GM19468 (cell line): ENCODE measurements around the gene PLAGL1.

Source experiments
- ATAC-seq: cut with Tn5 transposase; IDR thresholded peaks from one replicate; pipeline ENCODE4 v1.9.1; 2021; ENCODE audit warnings: mild to moderate bottlenecking, moderate library complexity, moderate number of reproducible peaks; ENCODE audit not compliant: unreplicated experiment; ENCODE audit errors: extremely low read depth

The PLAGL1 gene

GRCh38 chr6:143970456-143971218, 37.4 kb downstream of the PLAGL1 start:
- no peak for ATAC-seq

GRCh38 chr6:143969077-143969476, 39.0 kb downstream of the PLAGL1 start:
- no peak for ATAC-seq

DNA sequence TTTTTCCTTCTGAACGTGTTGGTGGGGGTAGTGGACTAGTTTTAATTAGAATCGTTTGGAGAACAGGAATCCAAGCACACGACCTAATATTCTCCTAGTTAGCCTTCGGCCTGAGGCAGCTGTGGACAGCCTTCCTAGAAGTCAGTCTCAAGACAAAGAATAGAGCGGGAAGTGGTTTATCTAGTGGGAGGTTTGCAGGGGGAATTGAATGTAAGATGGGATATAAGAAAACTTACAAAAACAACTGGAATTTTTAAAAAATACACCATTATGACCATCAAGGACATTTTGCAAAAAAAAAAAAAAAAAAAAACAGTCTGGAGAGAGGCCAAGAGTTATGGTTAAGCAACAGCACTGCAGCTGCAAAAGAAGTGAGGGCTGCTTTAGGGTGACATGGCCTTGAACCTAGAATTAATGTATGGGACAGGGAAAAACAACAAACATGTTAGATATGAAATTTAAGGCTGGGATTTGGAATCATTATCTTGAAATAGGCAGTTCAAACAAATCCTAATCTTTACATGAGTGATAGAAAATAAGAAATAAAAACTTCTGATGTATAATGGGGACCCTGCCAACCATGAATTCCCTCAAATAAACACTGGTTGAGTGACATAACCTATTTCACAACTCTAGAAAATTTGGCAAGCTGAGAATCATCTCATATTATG, 40.2 kb downstream of the PLAGL1 start:
- no peak for ATAC-seq

DNA sequence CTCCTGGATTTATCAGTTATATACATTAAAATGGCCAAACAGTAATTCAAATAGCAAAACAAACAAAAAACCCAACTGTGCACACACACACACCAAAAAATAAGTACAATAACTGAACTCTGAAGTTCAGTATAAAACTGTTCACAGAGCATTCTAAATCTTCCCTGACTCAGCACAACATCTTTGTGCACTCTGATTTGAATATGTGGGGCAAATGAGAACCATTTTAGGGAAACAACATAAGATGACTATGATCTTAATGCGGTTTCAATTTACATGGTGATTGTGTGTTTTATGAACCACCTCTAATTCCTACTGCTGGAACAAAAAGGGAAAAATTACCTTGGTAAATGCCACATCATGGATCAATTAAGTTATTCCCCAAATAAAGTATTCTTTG, 41.7 kb downstream of the PLAGL1 start:
- ATAC-seq = no peak

- no peak for ATAC-seq
Measured at GRCh38 chr6:143965503-143966171, 42.4 kb downstream of the PLAGL1 start.

- no peak for ATAC-seq
Measured at GRCh38 chr6:143964674-143965081, 43.4 kb downstream of the PLAGL1 start.

DNA sequence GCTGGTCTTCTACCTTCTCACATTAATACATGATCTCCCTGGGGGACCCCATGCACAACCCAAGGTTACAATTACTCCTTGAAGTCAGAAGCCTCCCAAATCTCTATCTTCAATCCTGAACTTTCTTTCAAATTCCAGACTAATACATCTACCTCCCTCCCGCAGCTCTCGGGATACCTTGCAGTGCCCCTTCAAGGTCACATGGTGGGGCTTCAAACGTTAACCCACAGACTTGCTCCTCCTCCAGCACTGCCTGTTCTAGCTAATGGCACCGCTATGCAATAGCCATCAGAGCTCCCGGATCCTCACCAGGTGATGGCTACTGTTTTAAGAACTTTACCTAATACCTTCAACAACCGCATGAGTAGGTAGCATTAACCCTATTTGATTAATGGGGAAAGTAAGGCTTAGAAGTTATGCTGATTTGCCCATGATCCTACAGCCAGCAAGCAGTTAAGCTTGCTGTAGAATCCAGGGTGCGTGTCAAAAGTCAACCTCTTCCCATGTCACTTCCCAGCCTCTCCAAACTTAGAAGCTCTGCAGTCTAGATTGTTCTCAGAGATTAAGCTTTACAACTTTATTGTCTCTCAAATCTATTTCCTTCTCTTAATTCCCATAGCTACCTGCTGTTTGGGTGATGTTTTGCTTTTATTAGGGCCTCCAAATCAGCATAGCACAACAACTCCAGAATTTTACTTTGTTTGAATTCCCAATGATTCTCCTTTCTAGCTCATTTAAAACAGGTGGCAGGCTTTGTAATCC, 44.7 kb downstream of the PLAGL1 start:
- ATAC-seq = no peak

DNA sequence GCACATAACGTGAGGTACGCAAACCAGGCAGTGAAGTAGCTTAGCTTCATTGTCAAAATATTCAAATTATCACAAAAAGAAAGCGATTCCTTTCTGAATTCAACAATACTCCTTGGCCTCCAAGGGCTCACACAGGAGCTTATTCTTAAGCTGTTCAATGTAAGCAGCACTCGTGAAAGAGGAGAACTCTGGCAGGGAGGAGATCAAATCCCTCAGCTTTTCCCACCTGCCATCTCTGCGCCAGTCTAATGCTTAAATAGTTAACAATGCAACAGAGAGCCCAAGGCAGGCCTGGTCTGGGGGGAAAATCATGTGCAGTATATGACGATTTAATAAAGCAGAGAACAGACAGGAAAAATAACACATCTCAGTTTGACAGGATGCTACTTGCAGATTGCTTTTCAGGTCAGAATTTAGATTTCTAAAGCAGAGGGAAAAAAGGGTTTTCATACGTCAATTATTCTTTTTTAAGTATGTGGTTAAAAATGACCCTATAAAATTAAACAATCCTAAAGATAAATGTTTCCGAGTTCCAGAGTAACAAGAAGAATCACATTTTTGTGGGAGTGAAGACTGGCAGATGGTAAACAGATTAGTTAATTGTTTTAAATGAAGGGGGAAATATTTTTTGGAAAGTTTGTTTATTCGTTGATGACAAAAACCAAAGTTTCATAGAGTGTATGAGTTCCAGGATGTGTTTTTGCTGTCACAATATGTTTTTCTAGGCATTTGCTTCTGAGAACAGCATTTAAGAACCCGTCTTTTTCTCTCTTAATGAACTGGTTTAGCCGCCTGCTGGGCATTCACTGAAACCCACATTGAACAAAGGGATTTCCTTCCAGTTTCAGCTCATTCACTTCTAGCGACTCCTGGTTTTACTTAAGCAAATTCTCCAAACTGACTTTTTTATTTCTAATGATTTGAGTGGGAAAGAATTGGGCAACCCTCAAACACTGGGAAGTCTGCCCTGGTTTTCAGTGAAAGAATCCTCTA, 45.9 kb downstream of the PLAGL1 start:
- no peak for ATAC-seq

DNA sequence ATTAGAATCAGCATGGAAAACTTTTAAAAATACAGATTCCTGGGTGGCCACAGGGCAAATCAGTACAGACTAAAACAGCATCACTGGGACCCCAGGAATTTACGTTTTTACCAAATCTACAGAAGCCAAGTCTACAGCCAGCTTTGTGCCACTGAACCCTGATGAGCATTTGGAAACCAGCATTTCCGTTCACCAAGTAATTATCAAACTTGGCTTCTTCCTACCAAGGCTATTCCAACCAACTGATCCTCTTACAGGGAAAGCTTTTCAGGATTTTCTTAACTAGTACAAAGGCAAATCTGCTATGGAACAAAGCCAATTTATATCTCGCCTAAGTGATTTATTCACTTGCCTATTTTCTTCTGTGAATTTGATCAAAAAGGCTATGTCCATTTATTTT, 47.0 kb downstream of the PLAGL1 start:
- no peak for ATAC-seq

GRCh38 chr6:143959927-143960326, 48.1 kb downstream of the PLAGL1 start:
- ATAC-seq = no peak

DNA sequence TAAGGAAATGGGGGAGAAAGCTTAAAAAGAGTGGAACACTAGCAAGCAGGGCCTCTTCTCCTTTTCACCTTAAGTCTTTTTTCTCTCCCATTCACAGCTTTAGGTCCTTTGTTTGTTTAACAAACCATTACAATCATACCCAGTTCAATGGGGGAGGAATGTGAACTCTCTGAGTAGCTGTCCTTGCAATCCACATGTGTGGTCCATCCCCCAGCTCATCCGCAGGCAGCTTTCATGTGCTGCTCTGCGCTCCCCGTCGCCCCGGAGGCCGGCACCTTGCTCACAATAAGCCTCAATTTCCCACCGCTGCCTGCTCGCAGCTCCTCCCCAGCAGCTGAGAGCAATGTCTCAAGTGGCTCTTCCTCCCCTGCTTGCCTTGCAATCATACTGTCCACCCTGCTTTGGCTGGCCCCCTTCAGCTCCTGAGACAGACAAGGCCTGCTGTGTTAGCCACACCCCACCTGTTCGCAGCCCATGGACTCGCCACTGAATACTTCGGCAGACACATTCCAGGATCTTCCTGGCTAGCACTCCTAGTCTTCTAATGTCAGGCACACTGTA, 49.1 kb downstream of the PLAGL1 start:
- no peak for ATAC-seq

- no peak for ATAC-seq
Measured at GRCh38 chr6:143957679-143958274, 50.3 kb downstream of the PLAGL1 start.

- no peak for ATAC-seq
Measured at GRCh38 chr6:143955971-143956370, 52.1 kb downstream of the PLAGL1 start.

GRCh38 chr6:143953922-143954321, 54.1 kb downstream of the PLAGL1 start:
- ATAC-seq = no peak

DNA sequence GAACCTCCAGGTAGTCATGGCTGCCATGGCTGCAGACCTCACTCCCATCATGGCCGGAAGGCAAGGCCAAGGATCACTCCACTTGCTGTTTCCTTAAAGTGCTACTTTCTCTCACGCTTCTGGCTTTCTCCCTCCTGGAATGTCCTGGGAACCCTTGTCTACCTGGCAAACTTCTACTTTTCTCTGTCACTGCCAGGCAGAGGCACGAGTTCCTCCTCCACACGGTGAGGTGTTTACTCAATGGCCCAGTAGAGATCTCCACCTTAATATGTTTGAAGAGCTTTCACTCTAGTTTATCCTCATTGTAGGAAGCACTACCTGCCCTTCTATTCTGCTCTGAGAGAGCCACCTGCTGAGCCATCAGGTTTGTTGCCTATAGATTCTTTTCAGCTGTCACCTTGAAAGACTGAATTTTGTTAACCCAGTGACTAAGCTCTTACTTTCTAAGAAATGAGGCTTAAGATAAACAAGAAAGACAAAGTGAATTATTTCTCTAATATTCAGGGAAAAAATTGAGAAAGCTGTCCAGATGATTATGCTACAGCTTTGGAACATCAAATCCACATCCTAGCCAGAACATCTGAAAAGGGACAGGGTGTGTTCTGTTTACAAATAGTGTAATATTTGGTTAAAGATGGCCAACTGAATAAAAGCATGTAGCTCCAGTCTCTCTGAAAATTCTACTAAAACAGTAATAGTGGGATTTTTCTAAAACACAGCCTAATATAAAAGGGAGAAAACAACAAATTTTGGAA, 54.9 kb downstream of the PLAGL1 start:
- ATAC-seq = no peak

DNA sequence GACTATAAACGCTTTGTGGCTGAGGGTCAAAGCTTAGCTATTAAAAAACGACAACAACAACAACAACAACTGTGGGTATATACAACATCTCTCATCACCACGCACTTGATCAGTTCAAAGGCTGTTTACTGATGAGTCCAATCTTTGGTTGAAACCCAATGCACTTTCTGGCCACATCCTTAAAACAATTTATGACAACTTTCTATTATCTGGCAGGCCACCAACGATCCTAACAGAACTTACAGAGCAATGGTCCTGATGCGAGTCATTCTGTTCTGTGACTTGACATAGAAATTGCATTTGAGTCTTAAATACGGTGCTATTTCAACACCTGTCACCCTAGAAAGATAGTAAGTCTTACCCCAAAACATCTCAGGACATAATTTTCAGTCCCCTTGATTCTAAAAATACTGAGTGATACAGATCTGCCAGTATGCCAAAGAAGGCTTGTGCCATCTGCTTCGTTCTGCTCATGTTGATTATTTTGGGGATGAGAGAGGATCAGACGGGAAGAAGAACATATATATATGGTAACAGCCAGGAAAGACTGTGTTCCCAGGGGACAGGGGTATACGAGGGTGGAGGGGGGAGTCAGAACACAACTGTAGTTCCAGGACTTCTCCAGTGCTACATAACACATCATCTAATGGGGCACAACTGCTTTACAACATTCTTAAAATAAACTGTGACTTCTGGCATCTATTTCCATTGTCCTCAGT, 55.8 kb downstream of the PLAGL1 start:
- ATAC-seq = no peak

DNA sequence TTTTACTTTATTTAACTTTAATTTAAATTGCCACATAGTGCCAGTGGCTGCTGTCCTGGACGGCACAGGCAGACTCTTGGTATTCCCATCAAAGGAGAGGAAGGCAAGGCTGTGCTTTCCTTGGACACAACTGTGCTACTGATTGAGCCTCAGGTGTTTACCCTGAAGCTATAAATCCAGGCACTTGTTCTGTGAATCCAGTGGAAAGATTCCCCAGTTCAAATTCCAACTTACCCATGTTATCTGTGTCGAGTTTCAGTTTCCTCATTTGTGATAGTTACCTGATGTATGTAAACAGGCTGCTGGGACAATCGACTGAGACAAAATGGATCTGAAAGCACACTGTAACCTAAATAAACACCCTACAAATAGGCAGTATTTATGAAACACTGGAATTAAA, 57.2 kb downstream of the PLAGL1 start:
- no peak for ATAC-seq
